NCI-H460 (cell line): Measurements from ENCODE around the gene NELFE. TPM values are rescaled to one million over a fixed set of nuclear protein-coding genes. Genes with fewer than 3 reads are reported as not detected.
"Not testable (repeated sequence)": the region's sequence is repeated elsewhere in the genome, so short reads cannot be mapped to it uniquely, and the experiment has no call there.

ENCODE experiments used
- DNase-seq: peaks from one replicate; pipeline ENCODE4 v3.0.0-alpha.2; 2016; ENCODE audit warnings: low read depth; ENCODE audit errors: extremely low read depth
- polyA plus RNA-seq: library from polyadenylated mRNA; depleted of rRNA; stranded (reverse); fragments of >200 nt; gene quantifications from 2 replicates; pipeline ENCODE4 v1.2.3, GENCODE V29; 2014; cell fraction: nucleus; rRNA removed
- total RNA-seq: library from RNA; depleted of rRNA; stranded (reverse); fragments of >200 nt; shearing (Covaris generic); gene quantifications from 2 replicates; pipeline ENCODE4 v1.2.3, GENCODE V29; 2014; rRNA removed

The NELFE gene, protein sequence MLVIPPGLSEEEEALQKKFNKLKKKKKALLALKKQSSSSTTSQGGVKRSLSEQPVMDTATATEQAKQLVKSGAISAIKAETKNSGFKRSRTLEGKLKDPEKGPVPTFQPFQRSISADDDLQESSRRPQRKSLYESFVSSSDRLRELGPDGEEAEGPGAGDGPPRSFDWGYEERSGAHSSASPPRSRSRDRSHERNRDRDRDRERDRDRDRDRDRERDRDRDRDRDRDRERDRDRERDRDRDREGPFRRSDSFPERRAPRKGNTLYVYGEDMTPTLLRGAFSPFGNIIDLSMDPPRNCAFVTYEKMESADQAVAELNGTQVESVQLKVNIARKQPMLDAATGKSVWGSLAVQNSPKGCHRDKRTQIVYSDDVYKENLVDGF
- total RNA-seq, result 105 and 108 TPM in 2 replicates
- 75.4 and 89.0 TPM in 2 replicates for polyA plus RNA-seq

DNA sequence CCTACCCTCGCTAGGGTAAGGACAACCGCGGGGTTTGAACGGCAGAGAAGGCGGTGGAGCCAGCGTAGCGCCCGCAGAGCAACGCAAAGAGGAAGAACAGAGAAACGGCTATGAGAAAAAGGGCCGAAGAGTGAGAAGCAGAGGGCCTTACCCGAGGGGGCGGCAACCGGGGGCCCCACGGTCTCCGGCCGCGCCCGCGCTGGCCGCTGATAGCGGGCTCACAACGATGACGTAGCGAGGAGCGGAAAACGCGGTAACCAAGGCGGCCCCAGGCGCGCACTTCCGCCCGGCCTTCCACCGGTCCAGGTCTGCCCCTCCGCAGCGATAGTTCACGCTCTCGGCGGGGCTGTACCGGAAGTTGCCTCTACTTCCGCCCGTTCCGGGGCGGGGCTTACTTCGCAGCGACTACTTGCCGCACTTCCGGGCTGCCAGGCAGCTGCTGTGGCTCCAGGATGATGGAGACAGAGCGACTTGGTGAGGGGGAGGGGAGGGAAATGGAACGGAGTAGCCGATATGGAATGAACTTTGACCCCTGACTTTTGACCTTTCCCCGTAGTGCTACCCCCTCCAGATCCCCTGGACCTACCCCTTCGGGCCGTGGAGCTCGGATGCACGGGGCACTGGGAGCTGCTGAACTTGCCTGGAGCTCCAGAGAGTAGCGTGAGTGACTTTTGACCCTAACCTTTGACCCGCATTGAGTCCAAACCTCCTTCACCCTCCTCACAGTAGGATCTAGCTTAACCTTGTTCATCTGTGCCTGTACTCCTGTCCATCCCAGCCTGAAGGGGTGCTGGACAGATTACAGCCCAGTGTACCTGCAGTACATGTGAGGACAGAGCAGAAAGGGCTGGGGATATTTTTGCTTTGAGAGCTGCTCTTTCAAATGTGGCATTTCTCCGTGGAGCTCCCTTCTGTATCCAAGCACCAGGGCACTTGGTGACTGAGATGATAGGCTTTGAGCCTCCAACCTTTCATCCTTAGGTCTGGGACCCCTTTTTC lies at the start of gene NELFE, which contains the start of gene SKIC2:
TSS of gene NELFE (minus strand) at position 231 of the 999 bp plus-strand sequence. CDS start 525 bp downstream, outside the sequence.
TSS of gene SKIC2 (plus strand) at position 435 of the 999 bp plus-strand sequence. CDS start at position 453, 18 bp downstream.
- peak; percentile 94 for DNase-seq

DNA sequence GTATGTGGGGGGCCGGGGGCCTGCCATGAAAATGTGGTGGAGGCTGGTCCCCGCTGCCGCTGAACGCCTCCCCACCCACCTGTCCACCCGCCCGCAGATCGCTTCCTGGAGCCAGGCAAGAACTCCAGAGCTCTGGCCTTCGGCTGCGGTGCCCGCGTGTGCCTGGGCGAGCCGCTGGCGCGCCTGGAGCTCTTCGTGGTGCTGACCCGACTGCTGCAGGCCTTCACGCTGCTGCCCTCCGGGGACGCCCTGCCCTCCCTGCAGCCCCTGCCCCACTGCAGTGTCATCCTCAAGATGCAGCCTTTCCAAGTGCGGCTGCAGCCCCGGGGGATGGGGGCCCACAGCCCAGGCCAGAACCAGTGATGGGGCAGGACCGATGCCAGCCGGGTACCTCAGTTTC lies 49.3 kb upstream of the NELFE start:
- DNase-seq, result not testable (repeated sequence)

DNA sequence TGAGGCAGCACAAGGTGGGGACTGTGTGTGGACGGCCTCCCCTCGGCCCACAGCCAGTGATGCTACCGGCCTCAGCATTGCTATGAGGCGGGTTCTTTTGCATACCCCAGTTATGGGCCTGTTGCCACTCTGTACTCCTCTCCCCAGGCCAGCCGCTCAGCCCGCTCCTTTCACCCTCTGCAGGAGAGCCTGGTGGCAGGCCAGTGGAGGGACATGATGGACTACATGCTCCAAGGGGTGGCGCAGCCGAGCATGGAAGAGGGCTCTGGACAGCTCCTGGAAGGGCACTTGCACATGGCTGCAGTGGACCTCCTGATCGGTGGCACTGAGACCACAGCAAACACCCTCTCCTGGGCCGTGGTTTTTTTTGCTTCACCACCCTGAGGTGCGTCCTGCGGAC lies 48.3 kb upstream of the NELFE start:
- not testable (repeated sequence) for DNase-seq

DNA sequence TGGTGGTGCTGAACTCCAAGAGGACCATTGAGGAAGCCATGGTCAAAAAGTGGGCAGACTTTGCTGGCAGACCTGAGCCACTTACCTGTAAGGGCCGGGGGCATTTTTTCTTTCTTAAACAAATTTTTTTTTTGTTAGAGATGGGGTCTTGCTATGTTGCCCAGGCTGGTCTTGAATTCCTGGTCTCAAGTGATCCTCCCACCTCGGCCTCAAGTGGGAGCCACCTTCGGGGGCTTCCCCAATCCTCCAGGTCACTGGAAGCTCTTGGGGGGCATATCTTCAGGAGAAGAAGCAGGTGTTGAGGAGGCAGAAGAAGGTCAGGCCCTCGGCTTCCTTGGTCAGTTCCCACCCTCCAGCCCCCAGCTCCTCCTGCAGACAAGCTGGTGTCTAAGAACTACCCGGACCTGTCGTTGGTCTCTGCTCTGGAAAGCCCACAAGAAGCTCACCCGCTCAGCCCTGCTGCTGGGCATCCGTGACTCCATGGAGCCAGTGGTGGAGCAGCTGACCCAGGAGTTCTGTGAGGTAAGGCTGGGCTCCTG lies 47.3 kb upstream of the NELFE start:
- DNase-seq, result not testable (repeated sequence)

DNA sequence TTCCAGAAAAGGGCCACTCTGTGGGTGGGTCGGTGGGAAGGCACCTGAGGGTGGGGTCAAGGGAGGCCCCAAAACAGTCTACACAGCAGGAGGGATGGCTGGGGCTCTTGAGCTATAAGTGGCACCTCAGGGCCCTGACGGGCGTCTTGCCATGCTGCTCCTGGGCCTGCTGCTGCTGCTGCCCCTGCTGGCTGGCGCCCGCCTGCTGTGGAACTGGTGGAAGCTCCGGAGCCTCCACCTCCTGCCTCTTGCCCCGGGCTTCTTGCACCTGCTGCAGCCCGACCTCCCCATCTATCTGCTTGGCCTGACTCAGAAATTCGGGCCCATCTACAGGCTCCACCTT lies 46.7 kb upstream of the NELFE start:
- not testable (repeated sequence) for DNase-seq

DNA sequence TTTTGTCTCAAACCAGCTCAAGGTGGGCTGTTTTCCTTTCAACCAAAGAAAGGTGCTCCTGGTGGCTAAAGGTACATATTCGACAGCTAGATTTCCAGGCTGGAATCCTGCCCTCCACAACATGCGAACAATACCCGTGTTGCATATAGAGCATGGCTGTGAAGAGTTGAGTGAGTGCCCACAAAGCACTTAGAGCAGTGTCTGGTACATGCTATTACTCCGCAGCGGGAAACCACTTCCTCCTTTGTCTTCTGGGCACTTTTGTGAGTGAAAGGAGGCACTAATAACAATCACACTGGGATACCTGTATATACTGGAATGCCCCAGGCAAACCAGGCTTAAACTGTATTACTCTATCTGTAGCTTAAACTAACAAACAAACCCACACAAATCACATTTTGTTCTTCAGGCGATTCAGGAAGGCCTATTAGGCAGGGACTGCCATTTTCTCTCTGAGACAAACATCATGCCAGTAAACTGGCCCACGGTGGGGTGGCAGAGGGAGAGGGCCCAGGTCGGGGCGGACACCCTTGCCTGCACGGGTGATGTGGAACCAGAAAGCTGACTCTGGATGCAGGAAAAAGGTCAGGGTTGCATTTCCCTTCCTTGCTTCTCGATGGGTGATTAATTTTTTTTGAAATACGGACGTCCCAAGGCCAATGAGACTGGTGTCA lies 46.2 kb upstream of the NELFE start:
- DNase-seq, result not testable (repeated sequence)

DNA sequence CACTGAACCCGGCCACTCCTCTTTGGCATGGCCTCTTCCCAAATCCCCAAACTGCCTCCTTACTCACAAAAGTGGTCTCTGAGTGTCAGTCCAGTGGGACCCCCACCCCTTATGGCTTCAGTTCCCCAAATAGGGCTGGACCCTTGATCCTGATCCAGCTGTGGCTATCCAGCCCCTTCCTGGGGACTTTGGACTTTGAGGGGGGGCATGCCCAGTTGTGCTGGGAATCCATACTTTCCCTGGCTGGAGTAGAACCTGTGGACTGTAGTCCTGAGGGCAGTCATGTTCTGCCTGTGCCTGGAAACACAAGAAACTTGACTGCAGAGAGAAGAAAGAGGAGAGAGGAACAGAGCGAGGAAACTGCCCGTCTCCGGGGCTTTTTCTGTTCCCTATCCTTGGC lies 45.6 kb upstream of the NELFE start:
- DNase-seq, result not testable (repeated sequence)

DNA sequence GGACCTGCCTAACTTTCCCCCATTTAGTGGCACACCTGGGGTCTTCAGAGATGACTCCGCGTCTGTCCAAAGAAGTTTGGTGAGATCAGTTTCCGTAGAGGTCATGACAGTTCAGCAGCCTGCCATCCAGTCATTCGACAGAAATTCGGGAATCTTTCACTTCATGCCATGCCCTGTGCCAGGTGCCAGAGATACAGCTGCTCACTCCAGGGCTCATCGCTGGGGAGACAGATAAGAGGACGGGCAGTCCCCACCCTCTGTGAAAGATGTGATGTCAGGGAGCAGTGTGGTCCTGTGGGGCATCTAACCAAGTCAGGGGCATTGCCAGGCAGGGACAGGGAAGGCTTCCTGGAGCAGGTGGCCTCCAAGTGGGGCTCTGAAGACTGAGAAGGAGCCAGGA lies 44.5 kb upstream of the NELFE start:
- DNase-seq, result not testable (repeated sequence)

DNA sequence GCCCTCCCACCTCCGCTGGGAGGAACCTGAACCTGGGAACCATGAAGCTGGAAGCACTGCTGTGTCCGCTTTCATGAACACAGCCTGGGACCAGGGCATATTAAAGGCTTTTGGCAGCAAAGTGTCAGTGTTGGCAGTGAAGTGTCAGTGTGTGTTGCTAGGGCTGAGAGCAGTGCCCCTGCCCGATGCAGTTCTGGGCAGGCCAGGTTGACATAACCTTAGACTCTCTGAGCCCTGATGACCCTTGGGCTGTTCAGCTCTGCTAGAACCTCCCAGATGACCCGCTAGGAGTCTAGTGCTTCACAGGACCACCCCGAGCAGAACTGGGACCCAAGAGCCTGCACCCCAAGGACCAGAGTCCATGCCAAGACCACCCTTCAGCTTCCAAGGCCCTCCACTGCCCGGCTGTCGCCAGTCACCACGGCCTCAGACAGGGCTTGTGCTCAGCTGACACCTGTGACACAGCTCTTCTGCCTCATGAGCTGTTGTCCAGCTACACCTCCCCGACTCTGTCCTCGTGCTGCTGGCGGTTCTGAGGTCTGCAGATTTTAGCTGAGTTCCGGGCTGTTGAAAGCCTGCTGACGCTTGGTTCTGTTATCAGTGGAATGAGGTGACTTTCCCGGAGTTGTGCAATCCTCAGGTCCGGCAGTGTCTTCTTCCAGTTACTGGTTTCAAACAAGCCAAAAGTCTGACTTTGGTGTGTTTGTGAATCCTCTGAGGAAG lies 43.9 kb upstream of the NELFE start:
- not testable (repeated sequence) for DNase-seq

DNA sequence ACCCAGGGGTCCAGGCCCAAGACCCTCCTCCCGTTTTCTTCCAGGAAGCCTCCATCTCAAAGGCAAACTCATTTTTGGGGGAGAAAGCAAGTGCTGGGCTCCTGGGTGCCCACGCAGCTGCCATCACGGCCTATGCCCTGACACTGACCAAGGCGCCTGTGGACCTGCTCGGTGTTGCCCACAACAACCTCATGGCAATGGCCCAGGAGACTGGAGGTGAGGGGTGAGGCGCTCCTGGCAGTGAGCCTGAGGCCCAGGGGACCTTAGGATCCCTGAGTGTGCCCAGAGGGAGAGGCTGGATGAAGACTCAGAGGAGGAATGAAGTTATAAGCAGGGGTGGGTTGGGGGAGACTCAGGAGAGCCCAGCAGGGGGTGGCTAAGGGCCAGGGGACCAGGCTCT lies 37.6 kb upstream of the NELFE start:
- DNase-seq, result not testable (repeated sequence)

DNA sequence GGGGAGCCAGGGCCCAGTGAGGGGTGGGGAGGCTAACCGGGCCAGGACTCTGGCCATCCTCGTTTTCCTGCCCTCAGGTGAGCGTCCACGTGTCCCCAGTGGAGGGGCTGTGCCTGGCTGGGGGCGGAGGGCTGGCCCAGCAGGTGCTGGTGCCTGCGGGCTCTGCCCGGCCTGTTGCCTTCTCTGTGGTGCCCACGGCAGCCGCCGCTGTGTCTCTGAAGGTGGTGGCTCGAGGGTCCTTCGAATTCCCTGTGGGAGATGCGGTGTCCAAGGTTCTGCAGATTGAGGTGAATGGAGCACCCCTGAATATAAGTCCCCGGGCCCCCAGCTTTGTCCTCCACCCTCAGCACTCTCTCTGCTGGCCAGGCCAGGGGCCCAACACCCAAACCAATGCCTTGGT lies 35.6 kb upstream of the NELFE start:
- DNase-seq, result not testable (repeated sequence)

DNA sequence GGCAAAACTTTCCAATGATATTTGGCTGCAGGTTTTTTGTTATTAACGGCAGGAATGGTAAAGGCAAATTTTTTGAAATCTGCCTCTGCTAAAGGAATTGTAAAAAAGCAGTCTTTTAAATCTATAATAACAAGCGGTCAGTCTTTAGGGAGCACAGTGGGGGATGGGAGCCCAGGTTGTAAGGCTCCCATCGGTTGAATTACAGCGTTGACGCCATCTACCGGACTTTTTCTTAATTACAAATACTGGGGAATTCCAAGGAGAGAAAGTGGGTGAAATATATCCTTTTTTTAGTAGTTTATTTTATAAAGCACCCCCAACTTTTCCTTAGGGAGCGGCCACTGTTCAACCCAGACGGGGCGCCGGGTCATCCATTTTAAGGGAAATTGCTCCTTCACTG lies 30.6 kb upstream of the NELFE start:
- not testable (repeated sequence) for DNase-seq

DNA sequence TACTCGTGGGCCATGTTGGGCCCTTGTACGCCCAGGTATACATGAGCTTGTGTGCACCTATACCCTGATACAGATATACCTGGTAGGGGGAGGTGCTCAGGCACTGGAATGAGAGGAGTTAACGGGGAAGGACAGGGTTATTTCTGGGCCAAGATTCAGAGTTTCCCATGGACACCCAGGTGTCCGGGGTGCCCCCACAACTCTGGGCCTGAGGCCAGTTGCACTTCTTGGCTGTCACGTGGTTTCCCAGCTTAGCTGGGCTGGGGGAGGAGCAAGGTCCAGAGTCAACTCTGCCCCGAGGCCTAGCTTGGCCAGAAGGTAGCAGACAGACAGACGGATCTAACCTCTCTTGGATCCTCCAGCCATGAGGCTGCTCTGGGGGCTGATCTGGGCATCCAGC lies 23.0 kb upstream of the NELFE start, which contains the start of gene C4A:
TSS of gene C4A (plus strand) at position 314 of the 400 bp plus-strand sequence. CDS start at position 365, 51 bp downstream.
- not testable (repeated sequence) for DNase-seq

DNA sequence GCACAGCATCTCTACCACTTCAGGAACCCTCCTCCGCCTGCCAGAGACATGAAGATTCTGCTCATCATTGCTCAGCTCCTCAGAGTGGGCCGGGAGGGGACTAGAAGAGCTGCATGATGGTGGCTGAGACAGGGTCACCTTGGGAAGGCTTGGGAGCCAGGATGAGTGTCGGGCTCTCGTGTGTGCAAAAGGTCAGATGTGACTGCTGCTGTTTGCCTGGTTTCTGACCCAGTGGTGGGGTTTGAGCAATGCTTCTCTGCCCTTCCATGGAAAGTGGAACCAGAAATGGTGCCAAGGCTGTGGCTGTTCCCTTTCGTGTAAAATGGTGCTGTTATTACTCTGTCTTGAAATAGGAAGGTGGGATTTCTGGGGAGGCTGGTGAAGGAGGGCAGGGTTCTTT lies 22.2 kb upstream of the NELFE start:
- not testable (repeated sequence) for DNase-seq

DNA sequence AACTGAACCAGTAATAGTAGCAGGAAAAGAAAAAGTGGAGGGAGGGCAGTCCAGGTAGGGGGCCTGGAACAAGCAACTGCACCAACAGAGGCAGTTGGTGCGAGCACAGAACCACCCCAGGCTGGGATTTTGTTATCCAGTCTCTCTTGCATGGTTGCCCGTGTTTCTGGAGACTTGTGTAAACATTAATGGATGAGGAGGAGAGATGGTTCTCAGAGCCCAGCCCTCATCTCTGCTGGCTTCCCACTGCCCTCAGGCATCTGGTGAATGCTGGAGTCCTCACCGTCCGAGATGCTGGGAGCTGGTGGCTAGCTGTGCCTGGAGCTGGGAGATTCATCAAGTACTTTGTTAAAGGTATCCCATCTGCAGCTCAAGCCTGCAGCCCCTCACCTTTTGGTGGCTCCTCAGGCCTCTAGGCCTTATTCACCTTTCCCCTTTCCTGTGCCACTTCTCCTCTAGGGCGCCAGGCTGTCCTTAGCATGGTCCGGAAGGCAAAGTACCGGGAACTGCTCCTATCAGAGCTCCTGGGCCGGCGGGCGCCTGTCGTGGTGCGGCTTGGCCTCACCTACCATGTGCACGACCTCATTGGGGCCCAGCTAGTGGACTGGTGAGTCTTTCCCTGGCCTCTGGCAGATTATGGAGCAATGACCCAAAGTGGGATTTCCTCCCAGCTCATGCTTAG lies 21.6 kb upstream of the NELFE start:
- not testable (repeated sequence) for DNase-seq

DNA sequence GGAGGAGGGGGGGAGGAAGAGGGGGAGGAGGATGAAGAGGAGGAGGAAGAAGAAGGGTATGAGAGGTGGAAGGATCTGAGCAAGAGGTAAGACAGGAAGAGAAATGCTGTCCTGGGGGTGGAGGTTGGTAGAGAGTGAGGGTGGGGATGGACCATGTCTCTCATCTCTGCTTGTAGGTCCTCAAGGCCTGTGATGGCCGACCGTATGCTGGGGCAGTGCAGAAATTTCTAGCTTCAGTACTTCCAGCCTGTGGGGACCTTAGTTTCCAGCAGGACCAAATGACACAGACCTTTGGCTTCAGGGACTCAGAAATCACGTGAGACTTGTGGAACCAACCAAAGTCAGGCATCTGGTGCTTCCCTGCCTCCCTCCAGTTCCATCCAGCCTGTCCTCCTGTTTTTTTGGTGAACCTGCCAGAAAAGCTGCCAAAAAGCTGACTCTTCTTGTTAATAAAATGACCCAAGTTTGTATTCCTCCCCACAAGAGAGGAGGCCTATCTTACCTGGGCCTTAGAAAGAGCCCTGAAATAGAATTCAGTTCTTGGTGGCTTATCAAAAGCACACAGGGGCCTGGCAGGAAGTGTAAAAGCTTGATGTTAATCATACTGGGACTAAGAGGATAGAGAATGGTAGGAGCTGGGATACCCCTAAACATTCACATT lies 20.6 kb upstream of the NELFE start:
- no peak for DNase-seq

DNA sequence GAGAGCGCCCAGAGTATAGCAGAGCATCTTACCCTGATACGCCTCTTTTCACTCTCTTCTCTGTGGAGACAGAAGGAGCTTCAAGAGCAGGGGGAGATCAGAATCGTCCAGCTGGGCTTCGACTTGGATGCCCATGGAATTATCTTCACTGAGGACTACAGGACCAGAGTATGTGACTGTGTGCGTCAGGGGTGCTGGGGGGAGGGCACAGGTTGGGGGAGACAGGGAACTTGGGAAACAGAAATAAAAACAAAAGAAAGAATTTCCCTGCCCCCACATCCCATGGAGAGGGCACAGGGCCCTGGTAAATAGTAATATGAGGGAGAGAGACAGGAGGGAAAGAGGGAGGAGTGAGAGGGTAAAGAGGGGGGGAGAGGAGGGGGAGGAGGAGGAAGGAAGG lies 20.1 kb upstream of the NELFE start:
- DNase-seq, result no peak

DNA sequence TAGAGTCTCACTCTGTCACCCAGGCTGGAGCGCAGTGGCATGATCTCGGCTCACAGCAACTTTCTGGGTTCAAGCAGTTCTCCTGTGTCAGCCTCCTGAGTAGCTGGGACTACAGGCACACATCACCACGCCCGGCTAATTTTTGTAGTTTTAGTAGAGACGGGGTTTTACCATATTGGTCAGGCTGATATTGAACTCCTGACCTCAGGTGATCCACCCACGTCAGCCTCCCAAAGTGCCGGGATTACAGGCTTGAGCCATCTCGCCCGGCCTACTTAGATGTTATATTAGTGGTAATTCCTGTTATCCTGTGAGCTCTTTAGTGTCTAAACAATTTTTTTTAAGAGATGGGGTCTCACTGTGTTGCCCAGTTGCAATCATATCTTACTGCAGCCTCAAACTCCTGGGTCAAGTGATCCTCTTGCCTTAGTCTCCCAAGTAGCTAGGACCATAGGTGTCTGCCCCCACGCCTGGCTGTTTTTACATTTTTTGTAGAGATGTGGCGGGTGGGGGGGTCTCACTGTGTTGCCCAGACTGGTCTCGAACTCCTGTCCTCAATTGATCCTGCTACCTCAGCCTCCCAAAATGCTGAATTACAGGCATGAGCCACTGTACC lies 19.2 kb upstream of the NELFE start:
- no peak for DNase-seq
